ENCODE data around the gene ECE2.
"Not testable (repeated sequence)": the region's sequence is repeated elsewhere in the genome, so short reads cannot be mapped to it uniquely, and the experiment has no call there.

The ECE2 gene

GRCh38 chr3:184336547-184337398 is 61.0 kb downstream of the ECE2 start:
- peak; percentile 64 for DNase-seq (ENCODE audit: low read depth)

DNA sequence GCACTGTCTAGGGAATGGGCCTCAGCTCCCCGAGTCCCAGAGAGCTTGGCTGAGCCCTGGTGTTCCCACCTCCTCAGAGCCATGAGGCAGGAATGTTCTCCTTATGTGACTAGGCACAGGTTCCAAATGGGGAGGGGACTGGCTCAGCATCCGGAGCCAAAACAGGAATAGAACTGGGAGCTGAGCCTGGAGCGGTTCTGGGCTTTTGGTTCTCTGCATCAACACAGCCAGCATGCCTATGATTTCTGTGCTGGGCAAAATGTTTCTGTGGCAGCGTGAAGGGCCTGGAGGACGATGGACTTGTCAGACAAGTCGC is 61.5 kb downstream of the ECE2 start, which contains the start of gene FAM131A:
Gene FAM131A, plus strand, starts transcription at position 202 of the 316 bp plus-strand sequence. Its CDS starts 31 bp downstream, at position 233.
- no peak for DNase-seq (ENCODE audit: low read depth)

GRCh38 chr3:184337981-184338380 is 62.2 kb downstream of the ECE2 start:
- DNase-seq (ENCODE audit: low read depth), result no peak

DNA sequence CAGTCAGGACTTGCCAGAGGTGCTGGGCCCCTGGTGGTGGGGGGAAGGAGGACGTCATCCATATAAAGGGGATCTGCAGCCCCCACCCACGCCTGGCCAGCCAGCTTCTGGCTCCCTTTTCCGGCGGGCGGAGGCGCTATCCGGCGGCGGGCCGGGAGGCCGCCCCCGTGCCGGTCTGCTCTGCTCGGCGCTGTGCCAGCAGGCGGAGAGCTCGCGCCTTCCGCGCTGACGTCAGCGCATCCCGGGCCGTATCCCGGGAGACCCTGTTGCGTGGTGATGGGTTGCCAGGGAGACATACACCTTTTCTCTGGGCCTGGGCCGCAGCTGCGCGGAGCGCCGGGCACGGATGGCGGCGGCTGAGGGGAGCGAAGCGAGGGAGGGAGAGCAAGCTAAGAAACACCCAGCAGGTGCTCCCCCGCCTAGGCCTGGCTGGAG is 62.7 kb downstream of the ECE2 start:
- DNase-seq (ENCODE audit: low read depth), result peak; percentile 86

DNA sequence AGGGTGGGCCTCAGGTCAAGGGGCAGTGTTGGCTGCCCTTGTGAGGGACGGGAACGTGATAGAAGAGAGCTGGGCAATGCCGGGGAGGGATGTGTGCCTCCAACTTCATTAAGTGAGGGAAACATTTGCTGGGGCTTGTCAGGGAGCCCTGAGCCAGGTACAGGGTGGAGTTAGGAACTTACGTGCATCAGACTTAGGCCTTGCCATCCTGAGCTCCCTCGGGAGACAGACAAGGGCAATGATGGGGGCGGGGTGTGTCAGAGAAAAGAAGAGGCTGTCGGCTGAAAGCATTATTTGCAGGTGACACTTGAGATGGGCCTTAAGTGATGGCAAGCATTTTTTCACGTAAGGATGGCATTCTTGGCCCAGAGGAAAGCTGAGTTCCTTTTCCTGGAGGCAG is 63.2 kb downstream of the ECE2 start:
- no peak for DNase-seq (ENCODE audit: low read depth)

- not testable (repeated sequence) for DNase-seq (ENCODE audit: low read depth)
Measured at GRCh38 chr3:184339451-184340135, 63.8 kb downstream of the ECE2 start.

- no peak for DNase-seq (ENCODE audit: low read depth)
Measured at GRCh38 chr3:184341925-184342324, 66.1 kb downstream of the ECE2 start.

Measured in iris pigment epithelial cell (primary cell).